Measurements from ENCODE around the gene LONP1.

LONP1 gene

DNA sequence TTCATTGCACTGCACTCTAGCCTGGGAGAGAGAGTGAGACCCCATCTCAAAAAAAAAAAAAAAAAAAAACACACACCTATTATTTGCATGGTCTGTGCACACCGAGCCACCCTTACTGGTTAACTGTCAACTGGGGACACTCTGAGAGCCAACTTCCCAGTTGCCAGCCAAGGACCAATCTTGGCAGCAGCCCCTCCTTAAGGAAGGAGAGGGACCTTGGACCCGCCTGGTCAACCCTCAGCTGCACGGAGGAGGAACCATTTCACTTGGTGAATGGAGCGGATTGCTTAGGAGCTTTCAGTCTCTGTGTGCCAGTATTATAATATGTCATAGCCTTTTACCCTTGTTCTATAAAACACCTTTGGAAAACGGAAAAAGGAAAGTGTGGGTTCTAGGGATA, 64.5 kb downstream of the LONP1 start:
- Histone ChIP-seq H3K9me3 (ENCODE audit: control insufficient read depth, insufficient read depth, low read depth, low read length) (no peaks in the 10 kb centered on the region), H3K27ac (ENCODE audit: extremely low read depth, low read depth, low read length) (no peak overlapping the region), H3K36me3 (ENCODE audit: control insufficient read depth in 2 of 2, insufficient read depth in 1 of 2, low read length in 2 of 2) (peaks cover 78 to 94% of the 10 kb centered on the region in 2 experiments), H3K4me1 (ENCODE audit: control insufficient read depth, insufficient read depth, low read length) (no peaks in the 10 kb centered on the region), H3K4me3 (ENCODE audit: low read depth, low read length) (no peak overlapping the region)
- no peak for TF ChIP-seq ZNF292 (tag by site-specific recombination; IDR thresholded peaks at IDR 0.05; ENCODE audit: borderline replicate concordance, low read depth)
- ChIA-PET CTCF (no interaction called here), POLR2A (interaction anchor here (0.6 to 1.0 kb wide), 3 partner anchors 29 to 34 kb away, joined by 4 to 6 read pairs (median 5); partner anchors contain the start of genes SAFB and SAFB2)

DNA sequence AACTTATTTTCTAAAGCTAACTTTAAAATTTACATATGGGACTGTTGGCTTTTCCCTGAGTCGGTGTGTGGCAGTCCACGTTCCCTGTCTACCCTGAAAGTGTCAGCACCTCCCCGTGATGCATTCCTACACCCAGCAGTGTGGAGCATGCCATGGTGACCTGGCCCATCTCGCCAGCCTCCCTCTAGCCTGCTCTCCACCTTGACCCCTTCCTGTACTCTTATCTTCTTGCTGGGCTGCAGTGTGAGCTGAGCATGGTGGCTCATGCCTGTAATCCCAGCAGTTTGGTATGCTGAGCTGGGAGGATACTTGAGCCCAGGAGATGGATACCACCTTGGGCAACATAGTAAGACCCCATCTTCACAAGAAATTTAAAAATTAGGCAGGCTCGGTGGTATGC, 65.0 kb downstream of the LONP1 start:
- H3K4me3 ChIP-seq (ENCODE audit: low read depth, low read length), result no peak overlapping the region
- H3K36me3 ChIP-seq (ENCODE audit: control insufficient read depth in 2 of 2, insufficient read depth in 1 of 2, low read length in 2 of 2), result peaks cover 76 to 94% of the 10 kb centered on the region in 2 experiments
- CTCF ChIA-PET, result interaction anchor here (1.3 kb wide), 1 partner anchor 11 kb away, joined by 3 read pairs; no protein-coding TSS in a partner anchor
- TF ChIP-seq PRDM1 (tag by site-specific recombination; IDR thresholded peaks at IDR 0.05) (no peak), ZNF132 (tag by site-specific recombination; IDR thresholded peaks at IDR 0.05; ENCODE audit: borderline replicate concordance) (no peak), ZNF747 (tag by site-specific recombination; IDR thresholded peaks at IDR 0.05) (no peak), ZNF16 (tag by site-specific recombination; IDR thresholded peaks at IDR 0.05; ENCODE audit: low read depth) (no peak), ZSCAN16 (tag by site-specific recombination; IDR thresholded peaks at IDR 0.05) (no peak), ZNF664 (tag by site-specific recombination; IDR thresholded peaks at IDR 0.05) (no peak), SP7 (tag by site-specific recombination; IDR thresholded peaks at IDR 0.05) (no peak), MZF1 (tag by site-specific recombination; IDR thresholded peaks at IDR 0.05; ENCODE audit: borderline replicate concordance) (no peak), OSR2 (tag by site-specific recombination; IDR thresholded peaks at IDR 0.05) (no peak), ZNF266 (tag by site-specific recombination; IDR thresholded peaks at IDR 0.05; ENCODE audit: low read depth) (no peak)
- TF ChIP-seq, protein P1, sequence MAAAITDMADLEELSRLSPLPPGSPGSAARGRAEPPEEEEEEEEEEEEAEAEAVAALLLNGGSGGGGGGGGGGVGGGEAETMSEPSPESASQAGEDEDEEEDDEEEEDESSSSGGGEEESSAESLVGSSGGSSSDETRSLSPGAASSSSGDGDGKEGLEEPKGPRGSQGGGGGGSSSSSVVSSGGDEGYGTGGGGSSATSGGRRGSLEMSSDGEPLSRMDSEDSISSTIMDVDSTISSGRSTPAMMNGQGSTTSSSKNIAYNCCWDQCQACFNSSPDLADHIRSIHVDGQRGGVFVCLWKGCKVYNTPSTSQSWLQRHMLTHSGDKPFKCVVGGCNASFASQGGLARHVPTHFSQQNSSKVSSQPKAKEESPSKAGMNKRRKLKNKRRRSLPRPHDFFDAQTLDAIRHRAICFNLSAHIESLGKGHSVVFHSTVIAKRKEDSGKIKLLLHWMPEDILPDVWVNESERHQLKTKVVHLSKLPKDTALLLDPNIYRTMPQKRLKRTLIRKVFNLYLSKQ (tag by site-specific recombination; IDR thresholded peaks at IDR 0.05; ENCODE audit: borderline replicate concordance), result no peak
- TF ChIP-seq, protein P2, sequence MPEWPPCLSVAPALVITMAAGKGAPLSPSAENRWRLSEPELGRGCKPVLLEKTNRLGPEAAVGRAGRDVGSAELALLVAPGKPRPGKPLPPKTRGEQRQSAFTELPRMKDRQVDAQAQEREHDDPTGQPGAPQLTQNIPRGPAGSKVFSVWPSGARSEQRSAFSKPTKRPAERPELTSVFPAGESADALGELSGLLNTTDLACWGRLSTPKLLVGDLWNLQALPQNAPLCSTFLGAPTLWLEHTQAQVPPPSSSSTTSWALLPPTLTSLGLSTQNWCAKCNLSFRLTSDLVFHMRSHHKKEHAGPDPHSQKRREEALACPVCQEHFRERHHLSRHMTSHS (tag by site-specific recombination; IDR thresholded peaks at IDR 0.05), result no peak
- TF ChIP-seq, protein P3, sequence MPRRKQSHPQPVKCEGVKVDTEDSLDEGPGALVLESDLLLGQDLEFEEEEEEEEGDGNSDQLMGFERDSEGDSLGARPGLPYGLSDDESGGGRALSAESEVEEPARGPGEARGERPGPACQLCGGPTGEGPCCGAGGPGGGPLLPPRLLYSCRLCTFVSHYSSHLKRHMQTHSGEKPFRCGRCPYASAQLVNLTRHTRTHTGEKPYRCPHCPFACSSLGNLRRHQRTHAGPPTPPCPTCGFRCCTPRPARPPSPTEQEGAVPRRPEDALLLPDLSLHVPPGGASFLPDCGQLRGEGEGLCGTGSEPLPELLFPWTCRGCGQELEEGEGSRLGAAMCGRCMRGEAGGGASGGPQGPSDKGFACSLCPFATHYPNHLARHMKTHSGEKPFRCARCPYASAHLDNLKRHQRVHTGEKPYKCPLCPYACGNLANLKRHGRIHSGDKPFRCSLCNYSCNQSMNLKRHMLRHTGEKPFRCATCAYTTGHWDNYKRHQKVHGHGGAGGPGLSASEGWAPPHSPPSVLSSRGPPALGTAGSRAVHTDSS (tag by site-specific recombination; IDR thresholded peaks at IDR 0.05), result no peak
- no peaks in the 10 kb centered on the region for H3K4me1 ChIP-seq (ENCODE audit: control insufficient read depth, insufficient read depth, low read length)
- H3K9me3 ChIP-seq (ENCODE audit: control insufficient read depth, insufficient read depth, low read depth, low read length), result no peaks in the 10 kb centered on the region
- POLR2A ChIA-PET, result interaction anchor here (0.7 to 1.0 kb wide), 2 partner anchors 32 to 33 kb away, joined by 4 to 5 read pairs; partner anchors contain the start of genes SAFB and SAFB2
- H3K27ac ChIP-seq (ENCODE audit: extremely low read depth, low read depth, low read length), result no peak overlapping the region

DNA sequence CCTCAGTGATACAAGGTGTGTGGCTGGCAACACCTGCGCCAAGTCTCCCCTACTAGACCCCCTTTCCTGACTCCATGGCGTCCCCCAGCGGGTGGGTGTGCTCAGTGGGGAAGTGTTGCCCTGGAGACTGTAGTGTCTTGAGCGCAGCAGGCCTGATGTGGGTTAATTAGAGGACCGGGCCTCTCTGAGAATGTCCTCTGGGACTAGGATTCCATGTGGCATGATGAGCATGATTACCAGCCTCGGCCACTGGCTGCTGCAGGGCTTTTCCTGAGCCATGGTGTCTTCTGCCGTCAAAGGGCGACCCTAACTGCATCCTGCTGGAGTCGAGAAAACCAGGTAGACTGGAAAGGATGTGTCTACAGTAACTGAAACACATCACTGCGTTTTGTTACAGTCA, 67.7 kb downstream of the LONP1 start:
- ChIA-PET CTCF (no interaction called here), POLR2A (no interaction called here)
- Histone ChIP-seq H3K36me3 (ENCODE audit: control insufficient read depth in 2 of 2, insufficient read depth in 1 of 2, low read length in 2 of 2) (peaks cover 69 to 91% of the 10 kb centered on the region in 2 experiments), H3K27ac (ENCODE audit: extremely low read depth, low read depth, low read length) (no peak overlapping the region), H3K4me1 (ENCODE audit: control insufficient read depth, insufficient read depth, low read length) (no peaks in the 10 kb centered on the region), H3K9me3 (ENCODE audit: control insufficient read depth, insufficient read depth, low read depth, low read length) (no peaks in the 10 kb centered on the region), H3K4me3 (ENCODE audit: low read depth, low read length) (no peak overlapping the region)
- TF ChIP-seq, protein P4, sequence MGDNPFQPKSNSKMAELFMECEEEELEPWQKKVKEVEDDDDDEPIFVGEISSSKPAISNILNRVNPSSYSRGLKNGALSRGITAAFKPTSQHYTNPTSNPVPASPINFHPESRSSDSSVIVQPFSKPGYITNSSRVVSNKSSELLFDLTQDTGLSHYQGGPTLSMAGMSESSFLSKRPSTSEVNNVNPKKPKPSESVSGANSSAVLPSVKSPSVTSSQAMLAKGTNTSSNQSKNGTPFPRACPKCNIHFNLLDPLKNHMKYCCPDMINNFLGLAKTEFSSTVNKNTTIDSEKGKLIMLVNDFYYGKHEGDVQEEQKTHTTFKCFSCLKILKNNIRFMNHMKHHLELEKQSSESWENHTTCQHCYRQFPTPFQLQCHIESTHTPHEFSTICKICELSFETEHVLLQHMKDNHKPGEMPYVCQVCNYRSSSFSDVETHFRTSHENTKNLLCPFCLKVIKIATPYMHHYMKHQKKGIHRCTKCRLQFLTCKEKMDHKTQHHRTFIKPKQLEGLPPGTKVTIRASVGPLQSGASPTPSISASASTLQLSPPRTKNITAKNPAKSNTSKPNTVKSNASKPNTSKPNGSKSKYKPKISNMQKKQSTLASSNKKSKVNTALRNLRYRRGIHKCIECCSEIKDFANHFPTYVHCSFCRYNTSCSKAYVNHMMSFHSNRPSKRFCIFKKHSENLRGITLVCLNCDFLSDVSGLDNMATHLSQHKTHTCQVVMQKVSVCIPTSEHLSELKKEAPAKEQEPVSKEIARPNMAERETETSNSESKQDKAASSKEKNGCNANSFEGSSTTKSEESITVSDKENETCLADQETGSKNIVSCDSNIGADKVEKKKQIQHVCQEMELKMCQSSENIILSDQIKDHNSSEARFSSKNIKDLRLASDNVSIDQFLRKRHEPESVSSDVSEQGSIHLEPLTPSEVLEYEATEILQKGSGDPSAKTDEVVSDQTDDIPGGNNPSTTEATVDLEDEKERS (tag by site-specific recombination; IDR thresholded peaks at IDR 0.05), result no peak
- TF ChIP-seq, protein P3 (tag by site-specific recombination; IDR thresholded peaks at IDR 0.05), result no peak
